Smooth muscle cell (in vitro differentiated cells): Measurements from ENCODE around the gene CACNA2D3. TPM values are rescaled to one million over a fixed set of nuclear protein-coding genes. Genes with fewer than 3 reads are reported as not detected.
A peak's percentile ranks its signal among the peaks of the same experiment; 100 is the strongest.

Experiments used
- DNase-seq: peaks from one replicate; lab custom pipeline; 2025; ENCODE audit not compliant: unreplicated experiment; lab: John Stamatoyannopoulos, UW
- H2AFZ ChIP-seq: fragments of 200-600 bp; sonication (generic); 2 replicates; pipeline ENCODE4 v1.6.0; 2016; ENCODE audit warnings: antibody characterized with exemption, low read depth, mild to moderate bottlenecking
- H3F3A ChIP-seq: fragments of 200-600 bp; sonication (generic); 2 replicates; pipeline ENCODE4 v1.6.0; 2017; ENCODE audit warnings: antibody characterized with exemption, low read depth
- H3K27ac ChIP-seq: fragments of 200-600 bp; sonication (generic); 2 replicates; pipeline ENCODE4 v1.5.1; 2016; ENCODE audit warnings: low read depth, mild to moderate bottlenecking
- H3K27me3 ChIP-seq: fragments of 200-600 bp; sonication (generic); 2 replicates; pipeline ENCODE4 v1.6.1; 2016; ENCODE audit warnings: low read depth, mild to moderate bottlenecking
- H3K36me3 ChIP-seq: fragments of 200-600 bp; sonication (generic); 2 replicates; pipeline ENCODE4 v1.5.1; 2016; ENCODE audit warnings: low read depth
- H3K4me1 ChIP-seq: fragments of 200-600 bp; sonication (generic); 2 replicates; pipeline ENCODE4 v1.5.1; 2016; ENCODE audit warnings: low read depth
- H3K4me2 ChIP-seq: fragments of 200-600 bp; sonication (generic); 2 replicates; pipeline ENCODE4 v1.6.0; 2016; ENCODE audit warnings: mild to moderate bottlenecking
- H3K4me3 ChIP-seq: fragments of 200-600 bp; sonication (generic); 2 replicates; pipeline ENCODE4 v1.5.1; 2016; ENCODE audit warnings: mild to moderate bottlenecking
- H3K79me2 ChIP-seq: fragments of 200-600 bp; sonication (generic); 2 replicates; pipeline ENCODE4 v1.6.0; 2016; ENCODE audit warnings: low read depth, mild to moderate bottlenecking
- H3K9ac ChIP-seq: fragments of 200-600 bp; sonication (generic); 2 replicates; pipeline ENCODE4 v1.6.0; 2016; ENCODE audit warnings: low read depth
- H3K9me3 ChIP-seq: fragments of 200-600 bp; sonication (generic); replicated peaks from 2 replicates; pipeline ENCODE4 v1.5.1; 2016; ENCODE audit warnings: low read depth
- H4K20me1 ChIP-seq: fragments of 200-600 bp; sonication (generic); 2 replicates; pipeline ENCODE4 v1.6.0; 2016; ENCODE audit warnings: low read depth
- CTCF ChIP-seq: fragments of 200-600 bp; sonication (generic); IDR thresholded peaks from 2 replicates; pipeline ENCODE4 v1.5.1; 2017; ENCODE audit warnings: borderline replicate concordance, mild to moderate bottlenecking, antibody characterized with exemption; ENCODE audit not compliant: insufficient read depth, poor library complexity, severe bottlenecking
- WGBS: methylation state at CpG from one replicate; pipeline ENCODE4 v1.1.7; 2016; ENCODE audit warnings: low lambda C conversion rate; 5-methylcytosine and 5-hydroxymethylcytosine counted together
- polyA plus RNA-seq: library from polyadenylated mRNA; unstranded; fragments of >200 nt; fragmentation: Nextera tagmentation; extraction: Ambion mirVana; gene quantifications from 2 replicates; pipeline ENCODE4 v1.2.1, GENCODE V29; 2016
- total RNA-seq: library from RNA; depleted of rRNA; stranded (reverse); fragments of >200 nt; gene quantifications from 2 replicates; pipeline ENCODE4 v1.2.3, GENCODE V29; 2014

Gene CACNA2D3
- total and polyA plus RNA-seq, 2 experiments from 2014 or later = 0.15 to 0.90 TPM

- no peaks in the 10 kb centered on the region for H3K9me3 ChIP-seq
- no peak overlapping the region for H3K4me2 ChIP-seq
- no peak for DNase-seq
- H4K20me1 ChIP-seq = no peaks in the 10 kb centered on the region
- no peaks in the 10 kb centered on the region for H3K79me2 ChIP-seq
- H3K27ac ChIP-seq = peak overlapping the region; percentile 71
- no peaks in the 10 kb centered on the region for H3K36me3 ChIP-seq
- no peak for TF ChIP-seq CTCF
- H3F3A ChIP-seq = peaks cover 9% of the 10 kb centered on the region
- no peak overlapping the region for H3K9ac ChIP-seq
- no peaks in the 10 kb centered on the region for H3K27me3 ChIP-seq
- H3K4me1 ChIP-seq = peaks cover under 1% of the 10 kb centered on the region
- H3K4me3 ChIP-seq = no peak overlapping the region
- WGBS = 45% methylated on average over 9 of the region's 9 CpGs
- no peak overlapping the region for H2AFZ ChIP-seq
Measured at GRCh38 chr3:55066551-55067047, 944.2 kb downstream of the CACNA2D3 start.

GRCh38 chr3:55069950-55070349, 947.6 kb downstream of the CACNA2D3 start:
- Histone ChIP-seq H3K4me2 (no peak overlapping the region), H3K4me3 (no peak overlapping the region), H3K36me3 (no peaks in the 10 kb centered on the region), H3K9me3 (no peaks in the 10 kb centered on the region), H2AFZ (no peak overlapping the region), H3K9ac (no peak overlapping the region), H3K27me3 (no peaks in the 10 kb centered on the region), H3F3A (peaks cover 9% of the 10 kb centered on the region), H3K27ac (no peak overlapping the region), H3K79me2 (no peaks in the 10 kb centered on the region), H3K4me1 (no peaks in the 10 kb centered on the region), H4K20me1 (no peaks in the 10 kb centered on the region)
- TF ChIP-seq CTCF = no peak
- DNase-seq = no peak

GRCh38 chr3:55074796-55075195, 952.4 kb downstream of the CACNA2D3 start:
- Histone ChIP-seq H4K20me1 (no peaks in the 10 kb centered on the region), H3K4me3 (no peak overlapping the region), H3K9ac (no peak overlapping the region), H2AFZ (no peak overlapping the region), H3K4me1 (no peaks in the 10 kb centered on the region), H3K36me3 (no peaks in the 10 kb centered on the region), H3F3A (no peaks in the 10 kb centered on the region), H3K27ac (no peak overlapping the region), H3K4me2 (no peak overlapping the region), H3K79me2 (no peaks in the 10 kb centered on the region), H3K27me3 (no peaks in the 10 kb centered on the region), H3K9me3 (no peaks in the 10 kb centered on the region)
- no peak for TF ChIP-seq CTCF
- 80% methylated on average over 4 of the region's 4 CpGs for WGBS
- no peak for DNase-seq

GRCh38 chr3:55075846-55076245, 953.5 kb downstream of the CACNA2D3 start:
- H3K27me3 ChIP-seq = no peaks in the 10 kb centered on the region
- TF ChIP-seq CTCF = no peak
- no peak for DNase-seq
- no peak overlapping the region for H2AFZ ChIP-seq
- H3K36me3 ChIP-seq = no peaks in the 10 kb centered on the region
- H3K4me2 ChIP-seq = no peak overlapping the region
- no peaks in the 10 kb centered on the region for H3K9me3 ChIP-seq
- no peaks in the 10 kb centered on the region for H3F3A ChIP-seq
- no peaks in the 10 kb centered on the region for H4K20me1 ChIP-seq
- WGBS = 93% methylated on average over 6 of the region's 6 CpGs
- no peak overlapping the region for H3K4me3 ChIP-seq
- no peaks in the 10 kb centered on the region for H3K4me1 ChIP-seq
- H3K27ac ChIP-seq = no peak overlapping the region
- no peak overlapping the region for H3K9ac ChIP-seq
- H3K79me2 ChIP-seq = no peaks in the 10 kb centered on the region
